ENCODE measurements around the gene MLLT3.

Gene MLLT3

GRCh38 chr9:20316372-20316771, 305.9 kb downstream of the MLLT3 start:
- TF ChIP-seq PATZ1 (CRISPR knock-in tag; IDR thresholded peaks at IDR 0.05; ENCODE audit: borderline replicate concordance) = no peak
- no peak for TF ChIP-seq POU6F1 (CRISPR knock-in tag; IDR thresholded peaks at IDR 0.05; ENCODE audit: borderline replicate concordance, low read depth)
- no peak for TF ChIP-seq CSDC2 (CRISPR knock-in tag; IDR thresholded peaks at IDR 0.05)
- no peak for TF ChIP-seq ZNF70 (CRISPR knock-in tag; IDR thresholded peaks at IDR 0.05)
- TF ChIP-seq PPARA (CRISPR knock-in tag; IDR thresholded peaks at IDR 0.05; ENCODE audit: borderline replicate concordance) = no peak
- TF ChIP-seq ZNF565 (CRISPR knock-in tag; conservative IDR thresholded peaks at IDR 0.05; ENCODE audit: low read depth) = no peak
- no peak for TF ChIP-seq GLIS3 (CRISPR knock-in tag; IDR thresholded peaks at IDR 0.05)
- TF ChIP-seq ISL1 (CRISPR knock-in tag; IDR thresholded peaks at IDR 0.05) = no peak
- no peak for TF ChIP-seq ZC3H10 (CRISPR knock-in tag; IDR thresholded peaks at IDR 0.05)
- no peak for TF ChIP-seq TSHZ2 (CRISPR knock-in tag; IDR thresholded peaks at IDR 0.05)
- TF ChIP-seq OSR1 (CRISPR knock-in tag; IDR thresholded peaks at IDR 0.05) = no peak
- no peak for TF ChIP-seq CREB5 (CRISPR knock-in tag; IDR thresholded peaks at IDR 0.05; ENCODE audit: low read depth)
- no peak for TF ChIP-seq SNAI2 (CRISPR knock-in tag; IDR thresholded peaks at IDR 0.05)
- no peak for ATAC-seq

GRCh38 chr9:20315677-20316076, 306.6 kb downstream of the MLLT3 start:
- ATAC-seq = peak; percentile 89
- TF ChIP-seq PATZ1 (CRISPR knock-in tag; IDR thresholded peaks at IDR 0.05; ENCODE audit: borderline replicate concordance) = no peak
- TF ChIP-seq PPARA (CRISPR knock-in tag; IDR thresholded peaks at IDR 0.05; ENCODE audit: borderline replicate concordance) = no peak
- no peak for TF ChIP-seq ISL1 (CRISPR knock-in tag; IDR thresholded peaks at IDR 0.05)
- no peak for TF ChIP-seq GLIS3 (CRISPR knock-in tag; IDR thresholded peaks at IDR 0.05)
- no peak for TF ChIP-seq TSHZ2 (CRISPR knock-in tag; IDR thresholded peaks at IDR 0.05)
- no peak for TF ChIP-seq SNAI2 (CRISPR knock-in tag; IDR thresholded peaks at IDR 0.05)
- no peak for TF ChIP-seq ZFP30 (CRISPR knock-in tag; IDR thresholded peaks at IDR 0.05)
- no peak for TF ChIP-seq ZFP3 (CRISPR knock-in tag; IDR thresholded peaks at IDR 0.05)
- TF ChIP-seq ARNTL (CRISPR knock-in tag; IDR thresholded peaks at IDR 0.05; ENCODE audit: borderline replicate concordance, low read depth) = no peak
- no peak for TF ChIP-seq ZNF8 (CRISPR knock-in tag; IDR thresholded peaks at IDR 0.05)
- TF ChIP-seq ESRRG (CRISPR knock-in tag; IDR thresholded peaks at IDR 0.05) = no peak
- no peak for TF ChIP-seq TOX (CRISPR knock-in tag; IDR thresholded peaks at IDR 0.05; ENCODE audit: borderline replicate concordance)
- TF ChIP-seq BACH2 (CRISPR knock-in tag; IDR thresholded peaks at IDR 0.05; ENCODE audit: borderline replicate concordance) = no peak
- TF ChIP-seq CREB5 (CRISPR knock-in tag; IDR thresholded peaks at IDR 0.05; ENCODE audit: low read depth) = no peak
- TF ChIP-seq ZC3H10 (CRISPR knock-in tag; IDR thresholded peaks at IDR 0.05) = no peak
- TF ChIP-seq ZNF565 (CRISPR knock-in tag; conservative IDR thresholded peaks at IDR 0.05; ENCODE audit: low read depth) = no peak
- no peak for TF ChIP-seq POU6F1 (CRISPR knock-in tag; IDR thresholded peaks at IDR 0.05; ENCODE audit: borderline replicate concordance, low read depth)
- TF ChIP-seq CSRNP3 (CRISPR knock-in tag; IDR thresholded peaks at IDR 0.05) = no peak
- no peak for TF ChIP-seq TCF4 (CRISPR knock-in tag; IDR thresholded peaks at IDR 0.05; ENCODE audit: borderline replicate concordance)

Measured in SK-N-SH treated with all-trans-retinoic acid at 6 μM for 48 hours (cell line).